Stimulated activated CD8-positive, alpha-beta memory T cell treated with anti-CD3 and anti-CD28 coated beads, Interleukin-15, amount 100 ng/mL, for 48 hours (primary cell): Measurements from ENCODE around the gene TULP1.

Experiments used
- DNase-seq, 2 donors: peaks; one replicate each; pipeline ENCODE4 v3.0.0-alpha.2; 2020; ENCODE audit warnings: low read depth in 2 of 2

The TULP1 gene

GRCh38 chr6:35496841-35497570, 15.7 kb downstream of the TULP1 start, which contains the start of gene TEAD3:
Gene TEAD3 (minus strand): TSS chr6:35497079.
- DNase-seq, result peak in 1 of 2 donors; percentile 34

GRCh38 chr6:35496036-35496840, 16.5 kb downstream of the TULP1 start:
- DNase-seq, result no peak

GRCh38 chr6:35495258-35496035, 17.2 kb downstream of the TULP1 start:
- no peak for DNase-seq

- DNase-seq, result no peak
Measured at GRCh38 chr6:35494161-35494563, 18.5 kb downstream of the TULP1 start.

GRCh38 chr6:35493307-35493983, 19.3 kb downstream of the TULP1 start:
- no peak for DNase-seq

GRCh38 chr6:35492974-35493284, 19.8 kb downstream of the TULP1 start:
- no peak for DNase-seq

GRCh38 chr6:35492258-35492973, 20.3 kb downstream of the TULP1 start:
- DNase-seq, result no peak

GRCh38 chr6:35491558-35492257, 21.0 kb downstream of the TULP1 start:
- DNase-seq, result no peak

GRCh38 chr6:35490821-35491557, 21.7 kb downstream of the TULP1 start:
- DNase-seq, result no peak

GRCh38 chr6:35489995-35490791, 22.5 kb downstream of the TULP1 start:
- DNase-seq, result no peak

- DNase-seq, result no peak
Measured at GRCh38 chr6:35489066-35489465, 23.6 kb downstream of the TULP1 start.

GRCh38 chr6:35488517-35488862, 24.2 kb downstream of the TULP1 start:
- no peak for DNase-seq

GRCh38 chr6:35487658-35488516, 24.8 kb downstream of the TULP1 start:
- DNase-seq, result no peak

GRCh38 chr6:35486005-35486925, 26.4 kb downstream of the TULP1 start:
- DNase-seq, result no peak

- DNase-seq, result no peak
Measured at GRCh38 chr6:35485402-35485877, 27.3 kb downstream of the TULP1 start.

GRCh38 chr6:35484921-35485392, 27.7 kb downstream of the TULP1 start:
- DNase-seq, result no peak
